PC-3 (cell line): Measurements from ENCODE around the gene PABPN1.

Source experiments
- EZH2 ChIP-seq: fragments of 300-600 bp; sonication (generic); IDR thresholded peaks from one replicate; pipeline ENCODE4 v1.6.1; 2017; ENCODE audit warnings: antibody characterized with exemption, mild to moderate bottlenecking, low read length; ENCODE audit not compliant: unreplicated experiment
- EZH2phosphoT487 ChIP-seq: fragments of 300-600 bp; sonication (generic); IDR thresholded peaks from 2 replicates; pipeline ENCODE4 v1.6.1; 2018; ENCODE audit warnings: mild to moderate bottlenecking, antibody characterized with exemption, low read length, borderline replicate concordance
- TF ChIP-seq, protein P1 (sequence below): fragments of 300-600 bp; sonication (generic); conservative IDR thresholded peaks from 2 replicates; pipeline ENCODE4 v1.5.1; 2017; ENCODE audit warnings: antibody characterized with exemption, low read depth, mild to moderate bottlenecking, low read length

- TF ChIP-seq, protein P1, sequence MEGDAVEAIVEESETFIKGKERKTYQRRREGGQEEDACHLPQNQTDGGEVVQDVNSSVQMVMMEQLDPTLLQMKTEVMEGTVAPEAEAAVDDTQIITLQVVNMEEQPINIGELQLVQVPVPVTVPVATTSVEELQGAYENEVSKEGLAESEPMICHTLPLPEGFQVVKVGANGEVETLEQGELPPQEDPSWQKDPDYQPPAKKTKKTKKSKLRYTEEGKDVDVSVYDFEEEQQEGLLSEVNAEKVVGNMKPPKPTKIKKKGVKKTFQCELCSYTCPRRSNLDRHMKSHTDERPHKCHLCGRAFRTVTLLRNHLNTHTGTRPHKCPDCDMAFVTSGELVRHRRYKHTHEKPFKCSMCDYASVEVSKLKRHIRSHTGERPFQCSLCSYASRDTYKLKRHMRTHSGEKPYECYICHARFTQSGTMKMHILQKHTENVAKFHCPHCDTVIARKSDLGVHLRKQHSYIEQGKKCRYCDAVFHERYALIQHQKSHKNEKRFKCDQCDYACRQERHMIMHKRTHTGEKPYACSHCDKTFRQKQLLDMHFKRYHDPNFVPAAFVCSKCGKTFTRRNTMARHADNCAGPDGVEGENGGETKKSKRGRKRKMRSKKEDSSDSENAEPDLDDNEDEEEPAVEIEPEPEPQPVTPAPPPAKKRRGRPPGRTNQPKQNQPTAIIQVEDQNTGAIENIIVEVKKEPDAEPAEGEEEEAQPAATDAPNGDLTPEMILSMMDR = no peak
- TF ChIP-seq EZH2 = no peak
- TF ChIP-seq EZH2phosphoT487 = no peak
These were observed 2.7 kb downstream of the PABPN1 start for GRCh38 chr14:23323838-23324454.
